Superior temporal gyrus (tissue), 1 donor: Measurements from ENCODE around the gene ACSL6.
A peak's percentile ranks its signal among the peaks of the same experiment; 100 is the strongest.

ENCODE experiments used
- DNase-seq: peaks from one replicate; pipeline ENCODE4 v3.0.0-alpha.2; 2016; ENCODE audit errors: extremely low spot score

The ACSL6 gene

DNA sequence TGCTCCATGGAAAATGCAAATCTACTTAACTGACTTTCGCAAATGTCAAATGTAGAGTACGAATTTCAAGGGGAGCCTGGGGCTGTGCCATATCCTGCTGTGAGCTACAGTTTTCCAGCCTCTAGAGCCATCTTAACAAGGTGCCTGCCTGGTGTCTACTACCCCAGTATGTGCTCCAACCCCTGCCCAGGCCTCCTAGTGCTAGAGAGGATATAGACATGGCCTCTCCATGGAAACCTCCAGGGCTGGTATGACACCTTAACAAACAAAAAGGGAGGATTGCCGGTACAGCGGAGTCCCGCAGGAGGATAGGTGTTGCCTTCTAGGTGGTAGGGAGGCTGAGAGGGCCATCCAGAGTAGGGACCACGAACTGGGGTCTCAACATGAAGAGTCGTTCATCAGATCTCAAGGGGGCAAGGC is 35.4 kb upstream of the ACSL6 start:
- DNase-seq: no peak

DNA sequence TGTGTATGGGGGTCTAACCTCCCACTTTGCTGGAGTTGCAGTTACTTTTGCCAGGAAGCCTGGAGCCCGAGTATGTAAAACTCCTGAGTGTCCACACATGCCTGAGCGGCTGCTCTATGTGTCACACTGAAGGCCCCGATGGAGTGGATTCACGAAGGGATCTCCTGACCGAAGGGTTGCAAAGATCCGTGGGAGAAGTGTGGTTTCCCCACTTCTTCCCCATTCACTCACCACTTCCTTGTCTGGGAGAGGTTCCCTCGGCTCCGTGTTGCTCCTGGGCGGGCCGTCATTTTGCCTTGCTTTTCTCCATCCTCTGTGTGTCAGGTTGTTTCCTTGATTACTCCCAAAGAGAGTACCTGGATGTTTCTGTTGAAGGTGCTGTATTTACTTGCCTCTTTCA is 32.7 kb upstream of the ACSL6 start:
- DNase-seq: no peak

DNA sequence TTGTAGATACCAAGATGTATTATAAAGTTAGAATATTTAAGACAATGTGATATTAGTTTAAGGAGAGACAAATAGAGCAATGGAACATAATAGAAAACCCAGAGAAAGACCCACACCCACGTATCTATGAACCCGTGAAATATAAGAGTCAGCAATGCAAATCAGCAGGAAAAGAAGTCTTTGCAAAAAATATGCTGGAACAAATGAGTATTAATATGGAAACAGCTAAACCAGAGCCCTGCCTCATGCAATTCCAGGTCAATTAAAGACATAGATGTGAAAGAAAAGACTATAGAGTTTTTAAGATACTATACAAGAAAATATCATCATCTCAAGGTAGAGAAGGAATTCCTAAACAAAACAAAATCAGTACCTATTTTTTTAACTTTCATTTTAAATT is 25.9 kb upstream of the ACSL6 start:
- no peak for DNase-seq

DNA sequence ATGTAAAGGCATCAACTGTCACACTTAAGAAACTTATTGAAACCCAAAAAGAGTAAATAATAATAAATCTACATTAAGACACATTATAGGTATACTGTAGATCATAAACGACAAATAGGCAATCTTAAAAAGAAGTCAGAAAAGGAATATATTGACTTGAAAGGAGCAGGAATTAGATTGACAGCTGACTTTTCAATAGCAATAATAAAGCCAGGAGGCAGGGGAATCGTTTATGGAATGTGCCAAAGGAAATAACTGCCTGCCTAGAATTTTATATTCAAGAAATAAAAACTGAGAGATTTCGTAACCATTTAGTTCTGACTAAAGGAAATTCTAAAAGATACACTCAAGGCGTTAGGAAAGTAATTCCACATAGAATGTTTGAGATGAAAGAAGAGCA is 21.7 kb upstream of the ACSL6 start:
- DNase-seq: no peak

DNA sequence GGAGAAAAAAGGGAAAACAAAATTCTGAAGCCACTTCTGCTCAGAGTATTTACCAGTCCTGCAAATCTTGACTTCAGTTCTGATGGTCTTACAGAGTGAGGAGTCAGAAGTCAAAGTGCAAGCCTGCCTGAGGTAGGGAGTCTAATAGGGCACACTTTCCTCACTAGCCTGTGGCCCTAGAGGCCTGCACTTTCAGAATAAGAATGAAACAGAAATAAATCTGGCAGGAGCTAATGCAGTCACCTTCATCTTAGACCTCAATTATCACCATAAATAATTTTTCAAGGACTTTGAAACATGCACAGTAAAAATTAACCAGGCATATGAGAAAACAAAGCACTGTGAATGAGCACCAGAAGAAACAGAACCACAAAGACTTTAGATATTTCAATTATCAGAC is 20.7 kb upstream of the ACSL6 start:
- DNase-seq: no peak

DNA sequence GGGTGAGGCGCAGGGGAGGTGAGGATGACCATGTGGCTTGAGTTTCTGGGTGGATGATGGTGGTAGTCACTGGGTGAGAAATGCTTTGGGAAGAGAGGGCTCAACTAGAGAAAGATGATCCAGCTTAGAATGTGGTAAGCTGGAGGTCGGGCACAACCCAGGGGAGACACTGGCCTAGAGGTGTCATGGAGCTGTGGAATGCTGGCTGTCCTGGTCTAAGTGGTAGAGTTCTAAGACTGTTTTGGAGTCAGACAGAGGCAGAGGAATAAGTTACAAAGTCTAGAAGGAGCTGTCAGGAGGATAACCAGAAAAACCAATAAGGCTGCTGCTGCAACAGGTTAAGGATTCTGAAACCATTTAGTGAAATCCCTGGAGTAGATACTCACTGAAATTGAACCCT is 19.2 kb upstream of the ACSL6 start:
- no peak for DNase-seq

DNA sequence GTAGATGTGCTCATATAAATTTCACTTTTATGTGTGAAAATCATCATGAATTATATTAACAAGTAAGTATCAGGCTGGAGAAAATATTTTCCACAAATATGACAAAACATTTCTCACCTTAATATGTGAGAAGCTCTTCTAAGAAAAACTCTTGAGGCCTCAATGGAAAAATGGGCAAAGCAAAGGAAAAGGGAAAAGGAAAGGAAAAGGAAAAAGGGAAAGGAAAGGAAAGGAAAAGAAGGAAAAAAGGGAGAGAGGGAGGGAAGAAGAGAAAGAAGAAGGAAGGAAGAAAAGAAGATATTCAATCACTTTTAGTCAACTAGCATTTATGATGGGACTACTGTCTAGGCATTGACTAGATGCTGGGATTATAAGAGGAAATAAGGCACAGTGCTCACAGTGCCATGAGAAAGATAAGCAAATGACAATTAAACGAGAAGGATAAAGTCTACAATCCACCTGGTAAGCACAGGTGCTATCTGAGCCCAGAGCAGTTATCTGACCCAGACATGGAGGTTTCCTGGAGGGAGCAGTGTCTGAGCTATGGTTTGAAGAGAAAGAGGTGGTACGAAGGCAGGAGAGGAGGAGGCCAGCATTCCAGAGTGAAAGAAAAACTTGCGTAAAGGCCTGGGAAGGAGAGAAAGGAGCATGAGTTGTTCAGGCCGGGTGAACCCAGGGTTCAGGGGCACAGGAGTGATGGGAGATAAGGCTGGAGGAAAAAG is 18.3 kb upstream of the ACSL6 start:
- no peak for DNase-seq

DNA sequence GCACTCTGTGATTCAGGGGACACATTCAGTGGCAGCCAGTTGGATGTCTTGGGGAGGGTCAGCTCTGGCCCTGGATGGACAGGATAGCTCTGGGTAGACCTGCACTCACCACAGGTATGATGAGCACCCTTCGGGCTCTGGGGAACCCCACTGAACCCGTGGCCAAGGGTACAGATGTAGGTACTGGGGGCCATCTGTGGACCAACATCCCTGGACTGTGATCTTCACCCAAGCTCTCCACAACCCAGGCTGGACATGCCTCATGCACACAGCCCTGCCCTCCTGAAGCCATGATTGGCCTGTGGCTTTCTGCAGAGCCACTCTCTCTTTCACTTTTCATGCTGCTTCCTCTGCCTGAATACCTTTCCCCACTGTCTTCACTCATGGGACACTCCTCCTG is 15.6 kb upstream of the ACSL6 start:
- DNase-seq: no peak

DNA sequence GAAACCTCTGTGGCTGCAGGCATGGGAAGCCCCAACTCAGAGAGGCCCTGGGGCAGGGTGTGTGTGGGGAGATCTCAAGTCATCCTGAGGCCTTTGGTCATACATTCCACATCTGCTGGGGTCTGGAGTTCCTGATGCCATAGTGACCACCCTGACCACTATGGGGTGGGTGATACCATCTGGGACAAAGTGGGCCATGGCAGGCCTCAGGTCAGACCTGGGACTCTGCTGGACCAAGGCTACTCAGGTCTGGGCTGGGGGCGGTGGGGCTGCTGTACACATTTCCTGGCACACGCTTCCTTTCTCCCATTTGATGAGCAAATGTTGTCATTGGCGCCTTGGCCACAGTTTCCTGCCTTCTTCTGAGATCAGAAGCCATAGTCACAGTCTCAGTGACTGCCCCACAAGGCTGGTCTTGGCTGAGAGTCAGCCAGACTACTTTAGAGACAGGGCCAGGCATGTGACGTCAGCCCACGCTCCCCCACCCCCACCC is 15.1 kb upstream of the ACSL6 start:
- no peak for DNase-seq

DNA sequence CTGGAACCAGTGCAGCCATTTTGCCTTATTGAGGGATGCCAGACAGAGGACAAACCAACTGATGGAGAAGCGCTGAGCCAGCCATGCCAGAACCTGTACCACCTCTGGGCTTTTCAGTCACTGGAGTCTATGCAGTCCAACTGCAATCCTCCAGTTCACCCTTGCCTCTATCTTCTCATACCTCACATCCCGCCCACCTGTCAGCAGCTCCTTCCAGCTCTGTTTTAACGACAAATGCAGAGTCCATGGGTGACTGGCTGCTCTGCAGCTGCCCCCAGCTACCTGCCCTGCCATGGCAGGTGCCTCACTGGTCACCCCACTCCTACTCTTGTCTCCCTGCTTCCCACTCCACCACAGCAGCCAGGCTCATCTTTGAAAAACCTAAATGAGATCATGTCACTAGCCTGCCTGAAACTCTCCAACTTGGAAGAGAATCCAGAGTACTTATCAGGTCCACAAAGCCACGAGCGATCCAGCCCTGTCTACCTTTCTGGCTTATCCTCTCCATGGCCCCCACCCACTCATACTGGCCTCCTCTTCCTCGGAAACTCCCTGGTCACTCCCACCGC is 14.0 kb upstream of the ACSL6 start:
- DNase-seq: no peak

DNA sequence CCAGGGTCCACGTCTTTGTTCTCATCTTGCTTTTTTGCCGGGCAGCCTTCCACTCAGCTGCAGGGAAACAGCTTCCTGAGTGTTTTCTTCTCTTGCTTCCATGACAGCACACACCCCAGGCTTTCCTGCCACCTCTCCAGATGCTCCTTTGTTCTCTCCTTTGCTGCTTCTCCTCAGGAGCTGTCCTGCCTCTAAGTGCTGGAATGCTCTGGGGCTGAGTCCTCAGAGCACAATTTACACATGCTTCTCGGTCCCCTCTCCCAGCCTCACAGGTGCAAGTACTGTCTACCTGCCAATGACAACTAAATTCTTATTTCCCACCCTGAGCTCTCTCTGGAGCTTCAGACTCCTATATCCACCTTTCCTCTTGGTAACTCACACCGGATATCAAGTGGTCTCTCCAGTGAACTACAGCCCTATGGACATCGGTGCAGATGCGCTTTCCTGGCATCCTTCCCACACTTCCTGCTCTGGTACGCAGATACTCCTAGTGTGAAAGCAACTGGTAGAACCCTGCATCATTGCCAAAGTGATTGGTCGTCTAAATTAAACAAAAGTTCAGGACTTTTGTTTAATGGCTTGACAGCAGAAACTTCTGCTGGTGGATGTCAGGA is 13.4 kb upstream of the ACSL6 start:
- no peak for DNase-seq

DNA sequence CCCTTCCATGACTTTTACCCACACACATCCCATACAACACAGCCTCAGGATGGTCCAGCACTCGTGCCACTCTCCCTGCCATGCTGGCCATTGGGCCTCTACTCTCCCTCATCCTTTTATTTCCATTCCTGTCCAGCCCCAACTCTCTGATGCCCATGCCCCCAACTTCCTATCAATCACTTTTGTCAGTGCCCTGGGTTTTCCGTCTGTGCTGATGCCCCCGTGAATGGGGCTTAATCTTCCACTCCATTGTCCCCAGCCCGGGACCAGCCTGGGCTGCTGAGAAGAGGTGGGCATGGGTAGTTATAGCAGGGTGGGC is 12.6 kb upstream of the ACSL6 start:
- DNase-seq: no peak

DNA sequence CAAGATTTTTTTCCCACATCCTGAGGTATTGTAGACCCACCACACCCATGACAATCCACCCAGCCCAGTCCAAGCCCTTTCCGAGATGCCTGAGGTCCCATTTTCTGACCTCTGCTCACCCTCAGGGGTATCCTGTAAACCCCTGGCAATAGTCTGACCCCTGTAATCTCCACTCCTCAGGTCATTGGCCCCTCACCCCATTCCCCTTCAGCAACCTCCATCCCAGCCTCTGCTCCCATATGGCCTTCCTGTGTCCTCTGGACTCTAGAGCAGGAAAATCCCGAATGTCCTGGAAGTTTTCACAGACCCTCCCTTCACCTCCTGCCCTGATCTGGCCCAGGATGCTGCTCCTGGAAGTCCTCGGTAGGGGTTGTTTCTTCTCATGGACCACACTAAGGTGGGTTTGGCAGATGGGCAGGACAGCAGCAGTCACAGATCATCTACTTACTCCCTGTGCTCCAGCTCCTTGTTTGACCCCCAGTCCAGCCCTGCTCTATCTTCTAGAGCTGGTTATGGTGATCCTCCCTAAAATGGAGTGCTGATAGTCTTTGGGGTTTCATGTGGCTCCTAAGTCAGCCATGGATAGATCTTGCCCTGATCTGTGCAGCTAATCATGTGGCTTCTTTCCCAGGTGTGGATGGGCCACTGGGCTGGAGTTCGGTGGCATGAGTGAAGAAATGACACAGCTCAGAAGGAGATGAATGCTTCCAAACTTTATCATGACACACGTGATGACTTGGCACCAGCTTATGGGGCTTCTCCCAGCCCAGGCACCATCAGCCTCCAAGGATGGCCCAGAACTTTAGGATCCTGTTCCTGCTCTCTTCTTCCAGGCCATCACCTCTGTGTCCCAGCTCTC is 12.0 kb upstream of the ACSL6 start:
- no peak for DNase-seq

DNA sequence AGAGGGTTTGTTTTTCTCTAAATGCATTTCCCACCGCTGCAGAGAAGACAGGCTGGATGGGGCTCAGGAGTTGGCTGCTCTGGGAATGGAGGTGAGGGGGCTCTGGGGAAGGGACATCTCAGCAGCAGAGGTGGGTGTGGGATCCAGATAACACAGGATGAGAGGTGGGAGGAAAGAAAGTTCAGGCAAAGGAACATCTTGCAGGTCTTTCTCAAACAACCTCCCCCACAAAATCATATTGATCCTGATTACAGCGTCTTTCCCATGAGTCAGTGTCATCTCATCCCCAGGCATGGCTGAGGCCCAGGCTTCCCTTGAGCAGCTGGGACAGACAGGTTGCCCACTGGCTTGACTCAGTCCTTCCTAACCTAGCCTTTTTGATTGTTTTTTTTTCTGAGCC is 11.3 kb upstream of the ACSL6 start:
- no peak for DNase-seq

DNA sequence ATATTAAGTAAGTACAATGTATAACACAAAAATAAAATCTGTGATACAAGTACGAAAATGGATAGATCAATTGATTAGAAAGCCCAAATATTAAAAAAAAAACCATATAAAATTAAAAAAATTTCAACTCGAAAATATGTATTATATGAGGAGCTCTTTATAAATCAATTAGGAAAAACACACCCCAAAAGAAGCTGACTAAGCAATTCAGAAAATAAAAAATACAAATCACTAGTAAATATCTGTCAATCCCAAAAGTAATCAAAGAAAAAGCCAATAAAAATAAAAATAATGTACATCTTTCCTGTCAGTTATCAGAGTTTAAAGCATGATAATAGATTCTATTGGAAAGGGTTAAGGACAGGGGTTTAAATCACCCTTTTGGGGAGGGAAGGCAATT is 10.2 kb upstream of the ACSL6 start:
- no peak for DNase-seq

DNA sequence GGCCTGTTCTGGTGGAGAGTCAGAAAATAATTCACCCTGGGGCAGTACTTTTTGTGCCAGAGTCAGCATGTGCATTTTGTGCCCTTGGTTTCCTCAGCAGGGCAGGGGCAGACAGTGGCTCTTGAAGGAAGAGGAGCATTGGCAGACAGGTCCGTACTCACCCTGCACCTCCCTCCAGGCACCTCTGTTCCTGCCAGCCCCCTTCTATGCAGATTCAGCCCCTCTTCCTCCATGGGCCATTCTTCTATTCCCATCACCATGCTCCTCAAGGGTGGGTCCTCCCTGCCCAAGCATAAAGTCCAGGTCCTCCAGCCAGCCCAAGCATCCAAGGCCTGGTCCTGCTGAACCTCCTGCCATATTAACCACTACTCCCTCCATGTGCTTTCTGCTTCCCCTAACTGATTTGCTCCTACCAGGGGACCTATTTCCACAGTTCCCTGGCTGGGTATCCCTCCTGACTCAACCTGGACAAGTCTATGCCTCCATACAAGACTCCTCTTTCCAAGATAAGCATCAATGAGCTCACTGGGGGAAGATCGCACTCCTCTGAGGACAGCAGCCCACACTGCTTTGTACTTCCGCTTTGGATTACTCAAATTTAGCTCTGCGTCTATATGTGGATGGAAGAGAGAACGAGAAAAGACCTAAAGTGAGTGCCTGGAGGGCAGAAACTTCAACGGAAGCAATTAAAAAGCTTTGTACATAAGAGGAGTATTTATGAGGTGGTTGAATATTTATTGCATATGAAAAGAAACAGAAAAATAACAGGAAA is 9.3 kb upstream of the ACSL6 start:
- peak; percentile 5 for DNase-seq

DNA sequence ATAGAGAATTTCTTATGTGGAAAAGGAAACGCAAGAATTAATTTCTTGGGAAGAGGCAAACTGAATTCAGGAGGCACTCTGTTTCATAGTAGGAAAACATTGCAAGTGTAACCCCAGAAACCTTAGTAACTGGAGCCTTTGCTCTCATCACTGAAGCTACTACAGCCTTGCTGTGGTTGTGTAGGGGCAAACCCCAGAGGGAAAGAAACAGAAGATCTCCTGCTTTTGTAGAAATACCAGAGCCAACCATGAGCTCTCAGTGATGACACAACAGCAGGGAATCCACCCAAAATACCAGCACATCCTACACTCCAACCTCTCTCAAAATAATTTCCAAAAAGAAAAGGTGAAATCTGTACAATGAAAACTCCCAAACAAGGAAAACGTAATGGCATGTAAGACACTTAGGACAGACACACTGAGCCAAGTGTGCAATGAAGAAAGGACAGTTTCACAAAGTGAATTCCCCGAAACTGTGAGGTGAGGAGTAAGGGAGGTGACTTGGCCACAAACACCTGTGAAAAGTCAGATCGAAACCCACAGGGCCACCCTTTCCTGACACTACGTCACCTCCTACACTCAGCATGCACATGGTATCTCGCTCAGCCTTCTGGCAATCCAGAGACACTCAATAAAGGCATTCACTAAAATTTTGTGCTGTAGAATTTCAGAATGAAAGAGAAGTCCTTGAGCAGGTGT is 8.5 kb upstream of the ACSL6 start:
- peak; percentile 8 for DNase-seq

DNA sequence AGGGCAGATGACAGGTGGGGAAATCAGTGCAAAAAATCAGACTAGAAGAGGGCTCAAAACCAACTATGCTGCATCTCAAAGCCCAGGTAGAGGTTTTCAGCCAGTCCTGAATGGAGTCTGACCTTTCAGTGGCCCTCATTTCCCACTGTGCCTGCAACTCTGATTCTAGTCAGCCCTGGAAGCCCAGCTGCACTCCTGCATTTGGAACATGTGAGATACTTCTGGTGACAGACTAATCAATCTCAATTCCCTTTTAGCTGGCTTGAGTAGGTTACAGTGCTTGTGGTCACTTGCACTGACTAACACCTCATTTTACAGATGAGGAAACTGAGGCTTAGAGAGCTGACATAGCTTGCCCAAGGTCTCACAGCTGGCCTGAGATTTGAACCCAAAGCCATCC is 7.9 kb upstream of the ACSL6 start:
- DNase-seq: no peak

DNA sequence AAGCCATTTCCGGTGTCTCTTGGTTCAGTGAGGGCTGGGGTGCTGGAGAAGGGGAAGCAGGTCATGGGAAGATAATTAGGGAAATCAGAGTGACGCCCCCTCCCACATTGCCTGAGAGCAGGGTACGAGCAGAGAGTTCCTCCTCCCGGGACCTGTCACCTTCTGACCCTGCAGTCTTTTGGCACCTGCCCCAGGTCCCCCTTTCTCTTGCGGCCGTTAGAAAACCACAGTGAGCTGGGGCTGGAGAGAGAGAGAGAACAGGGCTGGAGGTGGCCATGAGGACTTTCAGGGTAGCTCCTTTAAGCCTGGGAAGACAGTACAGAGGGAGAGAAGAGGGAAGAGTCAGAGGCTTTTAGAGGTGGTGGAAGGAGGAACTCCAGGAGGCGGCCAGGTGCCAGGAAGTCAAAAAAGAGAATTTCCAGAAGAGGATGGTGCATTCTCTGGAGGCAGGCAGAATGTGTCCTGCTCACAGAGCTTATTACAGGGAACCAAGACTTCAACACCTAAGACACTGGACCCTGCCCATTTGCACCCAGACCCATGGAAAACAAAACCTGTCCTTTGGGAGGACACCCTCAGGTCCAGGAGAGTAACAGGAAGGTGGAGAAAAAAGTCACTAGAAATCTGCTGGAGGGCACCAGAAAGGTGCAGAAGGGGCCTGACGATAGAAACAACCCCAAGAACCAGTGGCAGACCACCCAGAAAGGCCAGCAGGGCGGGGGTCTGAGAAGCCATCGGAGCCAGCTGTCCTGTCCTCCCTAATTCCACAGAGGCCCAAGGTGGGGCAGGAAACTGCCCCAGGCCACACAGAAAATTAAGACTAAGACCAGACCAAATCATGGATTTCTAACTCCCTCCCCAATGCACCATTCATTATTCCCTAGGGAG is 6.5 kb upstream of the ACSL6 start:
- no peak for DNase-seq

DNA sequence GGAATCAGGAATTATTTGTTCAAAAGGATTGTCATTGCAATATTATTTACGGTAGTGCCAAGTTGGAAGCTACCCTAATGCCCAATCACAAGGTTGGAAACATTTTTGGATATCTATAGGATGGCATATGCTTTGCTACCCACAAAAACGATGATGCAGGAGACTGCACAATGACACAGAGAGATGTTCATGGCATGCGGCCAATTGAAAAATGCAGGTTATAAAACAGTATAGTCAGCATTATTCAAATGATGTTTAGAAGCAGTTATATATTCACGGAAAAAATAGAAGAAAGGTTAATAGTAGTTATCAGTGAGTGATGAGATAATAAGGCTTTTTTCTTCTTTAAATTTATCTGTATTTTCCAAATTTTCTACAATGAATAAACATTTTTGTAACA is 5.9 kb upstream of the ACSL6 start:
- peak; percentile 9 for DNase-seq
